GM19468 (cell line): ENCODE results near the gene TSPAN4.

Experiments
- ATAC-seq: cut with Tn5 transposase; IDR thresholded peaks from one replicate; pipeline ENCODE4 v1.9.1; 2021; ENCODE audit warnings: mild to moderate bottlenecking, moderate library complexity, moderate number of reproducible peaks; ENCODE audit not compliant: unreplicated experiment; ENCODE audit errors: extremely low read depth

TSPAN4 gene

DNA sequence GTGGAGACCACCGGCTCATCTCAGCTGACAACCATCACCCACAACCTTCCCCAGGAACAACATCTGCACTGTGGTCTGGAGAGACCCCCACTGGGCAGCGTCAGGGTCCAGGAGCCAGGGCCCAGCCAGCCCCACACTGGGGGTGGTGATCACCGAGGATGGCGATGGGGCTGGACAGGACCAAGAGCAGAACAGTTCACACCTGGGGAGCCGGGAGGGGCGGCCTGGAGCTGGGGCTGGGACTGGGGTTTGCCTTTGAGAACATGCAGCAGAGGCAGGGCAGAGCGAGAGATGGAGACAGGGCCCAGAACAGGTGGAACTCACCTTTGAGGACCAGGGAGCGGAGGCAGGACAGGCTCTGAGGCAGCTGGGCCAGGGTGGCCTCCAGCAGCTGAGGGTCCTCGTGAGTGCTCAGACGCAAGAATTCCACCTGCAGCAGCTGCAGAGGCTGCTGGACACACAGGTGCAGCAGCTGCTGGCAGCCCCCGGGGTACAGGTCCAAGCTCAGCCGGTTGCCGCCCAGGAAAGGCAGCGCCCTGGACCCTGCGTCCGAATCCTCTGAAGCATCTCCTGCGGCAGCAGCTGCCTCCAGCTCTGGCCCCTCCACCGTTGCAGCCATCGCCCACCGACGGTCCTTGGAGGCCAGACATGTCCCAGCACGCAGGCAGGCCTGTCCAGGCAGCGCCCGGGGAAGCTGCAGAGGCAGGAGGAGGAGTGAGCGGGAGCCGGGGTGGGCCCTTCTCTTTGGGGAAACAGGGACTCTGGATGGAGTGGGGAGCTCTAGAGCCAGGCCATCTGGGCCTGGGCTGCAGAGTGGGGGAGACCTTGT lies 38.7 kb upstream of the TSPAN4 start:
- ATAC-seq: no peak

DNA sequence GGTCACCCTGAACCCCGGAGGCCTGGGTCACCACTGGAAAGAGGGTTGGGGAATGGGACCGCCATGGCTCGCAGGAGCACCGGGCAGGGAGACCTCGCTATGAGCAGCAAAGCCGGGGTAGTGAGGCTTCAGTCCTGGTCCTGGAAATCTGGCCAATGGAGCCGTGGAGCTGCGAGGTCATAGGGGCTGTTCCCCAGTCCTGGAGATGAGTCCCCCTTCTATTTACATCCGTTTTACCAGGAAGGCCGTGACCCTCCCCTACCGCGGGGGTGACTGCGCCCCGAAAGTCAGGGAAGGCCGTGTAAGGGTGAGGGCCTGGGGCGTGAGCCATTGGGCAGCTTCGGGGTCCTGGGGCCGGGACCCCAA lies 38.1 kb upstream of the TSPAN4 start:
- no peak for ATAC-seq

DNA sequence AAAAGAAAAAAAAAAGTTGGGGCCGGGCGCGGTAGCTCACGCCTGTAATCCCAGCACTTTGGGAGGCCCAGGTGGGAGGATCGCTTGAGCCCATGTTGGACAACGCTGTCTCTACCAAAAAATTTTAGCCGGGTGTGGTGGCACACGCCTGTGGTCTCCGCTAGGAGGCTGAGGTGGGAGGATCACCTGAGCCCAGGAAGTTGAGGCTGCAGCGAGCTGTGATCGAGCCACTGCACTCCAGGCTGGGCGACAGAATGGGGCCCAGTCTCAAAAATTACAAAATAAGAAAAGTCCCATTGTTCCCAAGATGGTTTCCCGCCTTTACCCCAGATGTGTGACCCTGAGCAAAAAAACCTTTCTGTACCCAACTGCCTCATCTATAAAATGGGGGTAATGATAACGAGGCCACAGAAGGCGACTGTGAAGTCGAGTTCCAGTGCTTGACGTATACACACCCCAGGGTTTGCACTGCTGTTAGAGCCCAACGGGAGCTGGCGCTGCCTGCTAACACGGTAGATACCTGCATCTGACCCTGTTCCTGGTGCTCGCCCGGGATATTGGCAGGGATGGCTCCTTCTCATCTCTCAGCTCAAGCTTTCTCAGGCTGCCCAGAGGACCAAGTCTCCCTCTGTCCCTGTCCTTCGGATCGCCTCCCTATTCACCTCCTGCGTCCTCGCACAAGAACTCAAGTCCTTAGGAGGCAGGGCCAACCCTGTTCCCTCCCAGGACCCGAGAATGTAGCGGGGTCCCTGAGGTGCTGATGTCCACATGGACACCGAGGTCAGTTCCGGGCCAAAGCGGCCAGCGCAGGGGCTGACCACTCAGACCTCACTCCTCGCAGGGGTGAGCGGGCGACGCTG lies 34.0 kb upstream of the TSPAN4 start:
- ATAC-seq: no peak

DNA sequence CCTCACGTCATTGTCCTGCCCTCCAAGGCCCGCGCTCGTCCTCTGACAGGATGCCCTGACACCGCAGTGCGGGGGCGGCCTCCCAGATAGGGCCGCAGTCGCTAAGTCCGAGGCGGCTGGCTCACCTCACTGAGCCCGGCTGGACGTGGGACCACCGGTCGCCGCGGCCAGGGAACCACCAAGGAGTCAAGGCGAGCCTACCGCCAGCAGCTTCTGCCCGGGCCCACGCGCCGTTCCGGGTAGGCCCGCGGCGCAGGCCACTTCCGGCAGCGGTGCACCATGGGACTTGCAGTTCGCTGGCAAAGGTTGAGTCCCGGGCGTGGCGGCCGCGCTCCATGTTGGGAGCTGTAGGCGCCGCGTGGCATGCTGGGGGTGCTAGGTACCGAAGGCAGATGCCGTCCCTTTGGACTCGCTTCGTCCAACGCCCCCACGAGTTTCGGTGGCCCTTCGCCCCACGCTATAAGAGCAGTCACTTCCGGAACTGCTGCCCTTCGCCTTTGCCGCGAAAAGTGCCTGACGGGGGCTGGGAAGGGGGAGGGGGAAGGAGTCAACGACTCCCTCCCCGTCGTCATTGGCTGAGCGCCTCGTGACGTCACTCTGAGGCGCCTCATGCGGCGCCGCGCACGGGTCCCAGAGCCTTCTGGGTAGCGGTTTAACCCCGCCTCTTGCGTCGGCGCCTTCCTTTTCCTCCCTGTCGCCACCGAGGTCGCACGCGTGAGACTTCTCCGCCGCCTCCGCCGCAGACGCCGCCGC lies 33.2 kb upstream of the TSPAN4 start, which contains the start of gene RPLP2:
TSS of gene RPLP2 (plus strand) at position 681 of the 753 bp plus-strand sequence. CDS start 268 bp downstream, outside the sequence.
- peak; percentile 64 for ATAC-seq

DNA sequence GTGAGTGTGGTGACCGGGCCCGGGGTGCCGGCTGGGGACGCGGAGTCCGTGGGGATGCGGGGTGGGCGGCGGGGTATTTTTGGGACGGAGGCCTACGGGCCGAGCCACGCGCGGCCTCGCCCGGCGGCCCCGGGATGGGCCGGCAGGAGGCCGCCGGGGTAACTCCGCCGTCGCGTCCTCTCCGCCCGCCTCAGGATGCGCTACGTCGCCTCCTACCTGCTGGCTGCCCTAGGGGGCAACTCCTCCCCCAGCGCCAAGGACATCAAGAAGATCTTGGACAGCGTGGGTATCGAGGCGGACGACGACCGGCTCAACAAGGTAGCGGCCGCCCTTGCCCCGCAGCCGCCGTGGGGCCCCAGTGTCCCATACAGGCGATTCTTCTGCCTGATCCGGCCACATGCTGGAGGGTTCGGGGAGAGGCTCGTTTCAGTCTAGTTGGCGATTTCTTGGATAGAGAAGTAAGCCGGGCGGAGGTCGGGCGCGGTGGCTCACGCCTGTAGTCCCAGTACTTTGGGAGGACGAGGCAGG lies 32.5 kb upstream of the TSPAN4 start:
- no peak for ATAC-seq

DNA sequence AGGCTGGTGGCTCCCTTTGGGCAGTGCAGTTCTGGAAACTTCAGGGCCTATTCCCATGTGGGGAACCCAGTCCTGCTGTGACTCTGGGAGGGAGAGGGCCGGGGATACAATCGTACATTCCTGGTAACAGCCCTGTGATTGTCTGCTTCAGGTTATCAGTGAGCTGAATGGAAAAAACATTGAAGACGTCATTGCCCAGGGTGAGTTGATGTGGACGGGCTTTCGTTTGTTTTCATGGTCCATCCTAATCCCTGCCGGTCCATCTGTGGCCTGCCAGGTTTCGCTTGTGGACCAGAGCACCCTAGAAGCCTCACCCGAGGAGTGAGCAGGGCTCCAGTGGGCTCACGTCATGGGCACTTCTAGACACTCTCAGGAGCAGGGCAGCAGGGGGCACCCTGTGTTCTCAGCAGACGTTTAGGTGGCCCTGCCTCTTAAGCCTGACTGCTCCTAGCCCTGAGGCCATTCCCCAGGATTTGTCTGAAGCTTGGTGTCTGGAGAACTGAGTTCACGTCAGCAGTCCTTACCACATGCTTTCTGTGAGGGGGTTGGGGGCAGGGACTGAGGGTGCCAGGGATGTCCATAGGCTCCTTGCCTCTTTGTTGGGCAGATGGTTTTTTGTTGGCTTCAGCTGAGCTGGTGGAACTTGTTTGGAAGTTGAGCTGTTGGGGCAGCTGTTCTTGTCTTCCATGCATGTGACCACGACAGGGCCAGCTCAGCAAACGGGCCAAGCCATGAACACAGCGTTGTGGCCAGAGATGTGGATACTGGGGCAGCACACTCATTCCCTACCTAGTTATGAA lies 31.0 kb upstream of the TSPAN4 start:
- no peak for ATAC-seq

DNA sequence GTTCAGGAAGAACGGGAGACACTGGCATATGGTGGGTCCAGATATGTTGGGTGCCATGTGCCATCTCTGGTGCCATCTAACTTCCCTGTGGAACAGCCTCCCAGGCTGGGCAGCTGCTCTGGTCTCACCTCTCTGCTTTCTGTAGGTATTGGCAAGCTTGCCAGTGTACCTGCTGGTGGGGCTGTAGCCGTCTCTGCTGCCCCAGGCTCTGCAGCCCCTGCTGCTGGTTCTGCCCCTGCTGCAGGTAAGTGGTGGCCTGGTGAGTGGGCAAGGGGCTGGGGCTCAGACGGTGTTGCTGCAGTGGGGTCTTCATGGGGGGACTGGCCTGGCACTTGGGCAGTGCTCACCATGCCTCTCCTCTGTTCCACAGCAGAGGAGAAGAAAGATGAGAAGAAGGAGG lies 30.3 kb upstream of the TSPAN4 start:
- ATAC-seq: no peak

DNA sequence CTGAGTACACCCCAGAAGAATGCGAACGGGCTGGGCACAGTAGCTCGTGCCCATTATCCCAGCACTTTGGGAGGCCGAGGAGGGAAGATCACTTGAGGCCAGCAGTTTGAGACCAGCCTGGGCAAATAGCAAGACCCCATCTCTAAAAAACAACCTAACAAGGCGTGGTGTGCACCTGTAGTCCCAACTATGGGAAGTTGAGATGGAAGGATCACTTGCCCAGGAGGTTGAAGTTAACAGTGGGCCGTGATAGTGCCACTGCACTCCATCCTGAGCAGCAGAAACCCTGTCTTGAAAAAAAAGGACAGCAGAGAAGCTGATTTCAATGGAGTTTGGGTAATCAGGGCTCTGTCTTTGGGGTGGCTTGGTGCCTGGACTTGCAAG lies 29.6 kb upstream of the TSPAN4 start:
- ATAC-seq: no peak

DNA sequence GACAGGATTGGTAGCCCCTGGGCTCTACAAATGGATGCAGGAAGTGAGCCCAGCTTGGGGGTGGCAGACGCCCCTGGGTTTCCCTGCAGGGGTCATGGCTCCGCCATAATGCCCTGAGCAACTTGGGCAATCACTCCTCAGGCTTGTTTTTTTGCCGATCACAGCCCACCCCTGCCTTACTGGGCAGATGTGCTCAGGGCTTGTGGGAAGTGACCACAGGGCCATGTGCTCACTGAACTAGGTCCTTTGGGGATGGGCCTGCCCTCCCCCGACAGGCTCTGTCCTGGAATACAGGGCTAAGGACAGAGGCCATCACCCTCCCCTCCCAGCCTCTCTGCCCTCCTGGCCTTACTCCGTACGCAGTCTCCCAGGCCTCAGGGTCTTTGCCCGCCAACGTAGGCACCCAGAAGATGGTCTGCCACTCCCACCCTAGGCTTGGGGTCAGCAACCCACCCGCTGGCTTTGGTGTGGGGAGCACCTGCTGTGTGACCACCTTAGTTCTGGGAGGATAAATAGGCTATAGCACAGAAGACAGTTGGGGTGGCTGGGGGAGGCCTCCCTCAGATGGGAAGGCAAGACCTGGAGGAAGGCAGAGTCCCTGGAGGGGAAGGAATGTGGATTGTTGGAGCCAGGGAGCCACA lies 29.1 kb upstream of the TSPAN4 start:
- ATAC-seq: no peak

DNA sequence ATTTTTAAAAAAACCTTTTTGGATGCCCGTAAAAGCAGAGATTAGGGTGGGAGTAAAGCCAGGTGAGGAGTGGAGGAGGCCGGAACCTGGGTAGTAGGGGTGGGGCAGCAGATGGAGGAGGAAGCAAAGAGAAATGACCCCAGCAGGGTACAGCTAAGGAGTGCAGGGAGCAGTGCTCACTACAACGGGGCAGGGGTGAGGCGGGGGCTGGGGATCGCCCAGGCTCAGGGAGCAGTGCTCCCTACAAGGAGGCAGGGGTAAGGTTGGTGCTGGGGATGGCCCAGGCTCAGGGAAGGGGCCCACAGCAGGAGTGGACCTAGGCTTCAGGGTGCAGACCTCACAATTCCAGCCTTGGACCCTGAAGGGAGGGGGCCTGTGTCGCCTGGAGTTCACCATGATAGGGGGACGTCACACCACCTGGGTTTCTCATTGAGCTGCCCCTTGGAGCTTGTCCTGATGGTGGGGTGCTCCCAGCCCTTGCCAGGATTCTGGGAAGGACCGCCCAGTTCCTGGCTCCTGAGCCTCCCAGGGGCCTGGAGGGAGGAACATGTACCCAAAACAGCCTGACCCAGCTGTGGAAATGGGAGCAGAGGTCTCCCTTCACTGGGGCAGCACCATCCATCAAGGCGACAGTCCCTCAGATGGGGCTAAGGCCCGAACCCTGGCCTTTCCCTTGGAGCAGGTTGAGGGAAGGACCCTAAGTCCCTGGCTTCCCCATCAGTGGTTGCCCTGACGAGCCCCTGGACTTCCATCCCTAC lies 26.8 kb upstream of the TSPAN4 start:
- no peak for ATAC-seq

DNA sequence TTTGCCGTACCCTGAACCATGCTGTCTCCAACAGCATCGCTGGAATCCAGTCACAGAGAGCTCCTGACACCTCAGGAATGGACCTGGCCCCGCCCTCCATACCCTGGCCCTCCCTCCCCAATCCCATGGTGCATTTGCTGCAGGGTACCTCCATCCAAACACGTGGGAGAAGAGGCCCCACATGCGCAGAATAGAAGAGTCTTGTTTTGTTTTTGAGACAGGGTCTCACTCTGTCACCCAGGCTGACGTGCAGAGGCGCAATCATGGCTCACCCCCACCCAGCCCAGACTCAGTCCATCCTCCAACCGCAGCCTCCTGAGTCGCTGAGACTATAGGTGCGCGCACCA lies 26.2 kb upstream of the TSPAN4 start:
- no peak for ATAC-seq

DNA sequence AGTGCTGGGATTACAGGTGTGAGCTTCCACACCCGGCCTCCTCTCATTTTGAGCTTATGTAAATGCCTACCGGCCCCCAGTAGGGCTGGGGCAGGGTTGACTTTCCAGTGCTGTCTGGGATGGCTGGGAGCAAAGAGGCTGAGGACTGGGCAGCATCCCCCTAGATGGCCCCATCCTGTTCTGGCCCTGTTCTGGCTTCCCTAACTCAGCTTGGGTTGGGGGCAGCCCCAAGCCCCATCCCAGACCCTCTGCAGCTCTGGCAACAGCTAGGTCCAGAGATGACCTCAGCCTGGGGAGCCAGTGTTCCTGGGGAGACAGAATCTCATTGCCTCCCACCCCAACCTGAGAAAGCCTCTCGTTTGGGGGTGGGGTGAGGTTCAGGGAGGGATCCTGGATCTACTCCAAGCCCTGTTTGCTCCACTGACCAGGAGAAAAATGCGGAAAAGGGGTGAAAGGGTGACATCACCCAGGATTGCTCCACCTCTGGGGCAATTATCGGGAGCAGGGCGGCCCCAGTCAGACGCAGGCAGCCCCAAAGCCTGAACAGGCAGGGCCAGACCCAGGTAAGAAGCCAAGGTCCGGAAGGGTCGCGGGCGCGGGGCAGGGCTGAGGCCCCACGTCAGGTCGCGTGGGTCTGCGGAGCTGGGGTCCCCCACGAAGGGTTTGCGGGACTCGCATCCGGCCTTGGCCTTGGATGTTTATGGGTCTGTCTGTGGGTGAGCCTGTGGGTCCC lies 24.1 kb upstream of the TSPAN4 start, which contains the start of gene PNPLA2:
TSS of gene PNPLA2 (plus strand) at position 519 of the 733 bp plus-strand sequence. CDS start 805 bp downstream, outside the sequence.
- no peak for ATAC-seq

DNA sequence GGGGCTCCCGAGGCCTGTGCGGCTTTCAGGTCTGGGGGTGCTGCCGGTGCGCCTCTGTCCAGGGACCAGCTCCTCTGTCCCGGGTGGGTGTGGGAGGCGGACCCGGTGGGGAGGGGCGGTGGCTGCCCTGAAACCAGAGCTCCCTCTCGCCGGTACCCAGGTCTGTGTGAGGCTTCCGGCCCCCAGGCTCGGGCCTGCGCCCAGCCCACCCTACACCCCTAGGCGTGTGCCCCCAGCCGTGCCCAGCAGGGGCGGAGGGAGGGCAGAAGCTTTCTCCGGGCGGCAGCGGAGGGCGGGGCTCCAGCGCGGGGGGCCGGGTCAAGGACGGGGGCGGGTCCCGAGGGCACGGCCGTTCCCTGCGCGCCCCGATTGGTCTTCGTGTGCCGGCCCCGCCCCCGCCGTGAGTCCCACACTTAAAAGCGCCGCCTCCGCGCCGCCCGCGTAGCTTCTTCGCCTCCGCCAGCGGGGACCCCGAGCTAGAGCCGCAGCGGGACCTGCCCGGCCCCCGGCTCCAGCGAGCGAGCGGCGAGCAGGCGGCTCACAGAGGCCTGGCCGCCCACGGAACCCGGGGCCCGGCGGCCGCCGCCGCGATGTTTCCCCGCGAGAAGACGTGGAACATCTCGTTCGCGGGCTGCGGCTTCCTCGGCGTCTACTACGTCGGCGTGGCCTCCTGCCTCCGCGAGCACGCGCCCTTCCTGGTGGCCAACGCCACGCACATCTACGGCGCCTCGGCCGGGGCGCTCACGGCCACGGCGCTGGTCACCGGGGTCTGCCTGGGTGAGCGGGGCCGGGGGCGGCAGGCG lies 23.3 kb upstream of the TSPAN4 start:
- no peak for ATAC-seq

DNA sequence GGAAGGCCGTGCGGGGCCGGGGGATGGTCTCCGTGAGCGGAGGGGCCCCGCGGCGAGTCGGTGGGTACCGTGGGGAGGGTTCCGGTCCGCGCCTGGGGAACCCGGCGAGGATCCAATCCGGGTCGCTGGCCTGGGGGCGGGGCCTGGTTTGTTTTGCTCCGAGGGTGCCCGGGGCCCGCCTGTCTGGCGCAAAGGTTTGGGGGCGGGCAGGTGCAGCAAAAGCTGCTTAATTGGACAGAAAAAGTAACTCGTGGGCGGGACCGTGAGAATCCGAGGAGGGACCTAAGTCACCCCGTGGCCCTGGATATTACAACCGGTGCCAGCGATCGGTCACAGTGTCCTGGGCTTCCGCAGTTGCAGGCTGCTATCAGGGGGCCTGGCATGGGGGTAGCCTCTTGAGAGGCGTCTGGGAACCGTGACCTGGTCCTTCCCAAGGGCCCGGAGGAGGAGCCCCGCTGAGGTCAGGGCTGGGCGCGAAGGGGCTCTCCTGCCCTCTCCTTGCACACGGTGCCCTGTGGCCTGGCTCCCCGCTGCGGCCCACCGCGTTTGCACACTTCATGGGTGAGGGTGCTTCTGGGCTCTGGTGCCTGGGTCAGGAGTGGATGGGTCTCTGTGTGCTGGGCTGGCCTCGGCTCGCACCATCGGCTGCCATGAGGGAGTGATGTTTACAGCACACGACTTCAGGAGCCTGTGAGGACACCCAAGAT lies 22.6 kb upstream of the TSPAN4 start:
- ATAC-seq: no peak

DNA sequence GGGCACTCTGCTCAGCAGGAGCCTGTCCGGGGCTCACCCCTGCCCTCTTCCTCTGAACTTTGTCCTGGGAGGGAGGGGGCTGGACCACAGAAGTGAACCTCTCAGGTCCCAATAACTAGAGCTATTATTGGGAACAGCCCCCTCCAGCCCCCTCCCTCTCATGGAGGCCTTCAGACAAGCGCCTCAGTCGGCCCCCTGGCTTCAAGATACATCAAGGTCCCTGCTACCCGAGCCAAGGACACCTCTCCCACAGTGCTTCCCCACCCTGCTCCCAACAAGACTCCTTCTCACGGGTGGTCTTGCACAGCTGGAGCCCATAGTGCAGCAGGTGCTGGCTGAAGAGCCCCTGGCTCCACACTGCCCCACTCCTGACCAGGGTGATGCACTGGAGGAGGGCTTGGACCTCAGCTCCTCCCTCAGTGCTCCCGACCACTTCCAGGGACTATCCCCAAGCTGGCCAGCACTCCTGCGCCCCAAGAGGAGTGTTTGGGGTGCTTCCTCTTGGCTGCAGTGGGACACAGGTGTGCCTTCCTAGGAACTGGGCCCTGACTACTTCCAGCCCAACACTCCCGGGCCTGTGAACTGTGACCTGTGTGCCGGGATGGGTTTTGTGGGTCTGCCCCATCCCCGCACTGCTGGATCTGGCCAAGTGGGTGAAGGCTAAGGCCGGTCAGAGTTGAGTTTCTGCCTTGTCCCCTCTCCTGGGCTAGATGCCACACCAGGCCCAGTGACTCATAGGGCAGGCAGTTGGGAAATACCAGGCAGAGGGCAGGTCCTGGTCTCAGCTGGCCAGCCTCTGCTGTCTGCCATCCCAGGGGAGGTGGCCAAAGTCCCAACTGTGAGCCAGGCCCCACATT lies 21.8 kb upstream of the TSPAN4 start:
- ATAC-seq: no peak
